HAP-1 (cell line): ENCODE measurements around the gene KIDINS220.

Experiments used
- DNase-seq, 2 experiments: peaks; one replicate each; pipeline ENCODE4 v3.0.0-alpha.2; 2016 to 2020; ENCODE audit warnings: low spot score in 2 of 2
- H3K27me3 ChIP-seq: fragments of 250-450 bp; sonication (Bioruptor Pico); 2 replicates; pipeline ENCODE4 v1.5.1; 2020; ENCODE audit warnings: low read depth, mild to moderate bottlenecking, moderate library complexity
- H3K36me3 ChIP-seq: fragments of 250-450 bp; sonication (Bioruptor Pico); replicated peaks from 2 replicates; pipeline ENCODE4 v1.5.1; 2020; ENCODE audit warnings: mild to moderate bottlenecking
- H3K4me1 ChIP-seq: fragments of 250-450 bp; sonication (Bioruptor Pico); 2 replicates; pipeline ENCODE4 v1.5.1; 2020; ENCODE audit warnings: mild to moderate bottlenecking
- H3K4me3 ChIP-seq: fragments of 250-450 bp; sonication (Bioruptor Pico); 2 replicates; pipeline ENCODE4 v1.5.1; 2020; ENCODE audit warnings: mild to moderate bottlenecking, moderate library complexity
- H3K9me3 ChIP-seq: fragments of 250-450 bp; sonication (Bioruptor Pico); 2 replicates; pipeline ENCODE4 v1.5.1; 2020; ENCODE audit warnings: mild to moderate bottlenecking, moderate library complexity
- in situ Hi-C: fragments of 300-500 bp; cut with MboI; formaldehyde crosslinking; loops from 3 replicates; pipeline ENCODE4 v1.14.3; 2020; ENCODE audit warnings: low sequenced_read_pairs, inconsistent platforms, mixed read lengths

Gene KIDINS220

DNA sequence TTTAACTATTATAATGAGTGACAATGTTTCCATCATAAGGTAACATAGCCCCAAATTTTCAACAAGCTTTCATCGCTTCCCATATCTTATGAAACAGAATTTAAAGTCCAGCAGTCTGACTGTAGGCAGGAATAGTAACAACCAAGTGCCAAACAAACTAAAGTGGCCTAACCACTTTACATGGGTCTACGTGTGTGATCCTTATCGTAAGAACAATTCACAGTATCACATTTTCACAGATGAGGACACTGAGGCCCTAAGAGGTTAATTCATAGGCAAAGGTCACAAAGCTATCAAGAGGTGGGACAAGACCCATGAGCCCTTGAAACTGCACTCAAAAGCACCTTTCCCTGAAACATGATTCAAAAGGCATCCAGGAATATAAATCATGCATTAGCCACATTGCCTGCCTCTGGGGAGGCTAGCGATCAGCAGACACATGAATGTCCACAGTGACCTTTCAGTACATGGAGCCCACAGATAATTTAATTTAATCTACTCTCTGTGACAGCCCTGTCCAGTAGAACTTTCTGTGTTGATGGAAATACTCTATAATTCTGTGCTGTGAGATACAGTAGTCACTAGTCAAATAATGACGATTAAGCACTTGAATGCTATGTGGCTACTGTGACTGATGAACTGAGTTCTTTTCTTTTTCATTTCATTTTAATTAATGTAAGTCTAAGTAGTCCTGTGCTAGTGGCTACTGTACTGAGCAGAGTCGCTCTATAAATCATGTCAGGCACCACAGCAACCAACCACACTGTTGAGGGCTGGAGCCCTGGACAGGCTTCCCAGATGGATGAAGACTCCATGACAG lies 30.3 kb downstream of the KIDINS220 start:
- DNase-seq, result no peak
- peaks cover 4% of the 10 kb centered on the region for H3K4me1 ChIP-seq
- peaks cover 24% of the 10 kb centered on the region for H3K36me3 ChIP-seq
- H3K27me3 ChIP-seq, result no peaks in the 10 kb centered on the region
- in situ Hi-C loops, result no loop called here
- H3K9me3 ChIP-seq, result no peaks in the 10 kb centered on the region
- no peak overlapping the region for H3K4me3 ChIP-seq

DNA sequence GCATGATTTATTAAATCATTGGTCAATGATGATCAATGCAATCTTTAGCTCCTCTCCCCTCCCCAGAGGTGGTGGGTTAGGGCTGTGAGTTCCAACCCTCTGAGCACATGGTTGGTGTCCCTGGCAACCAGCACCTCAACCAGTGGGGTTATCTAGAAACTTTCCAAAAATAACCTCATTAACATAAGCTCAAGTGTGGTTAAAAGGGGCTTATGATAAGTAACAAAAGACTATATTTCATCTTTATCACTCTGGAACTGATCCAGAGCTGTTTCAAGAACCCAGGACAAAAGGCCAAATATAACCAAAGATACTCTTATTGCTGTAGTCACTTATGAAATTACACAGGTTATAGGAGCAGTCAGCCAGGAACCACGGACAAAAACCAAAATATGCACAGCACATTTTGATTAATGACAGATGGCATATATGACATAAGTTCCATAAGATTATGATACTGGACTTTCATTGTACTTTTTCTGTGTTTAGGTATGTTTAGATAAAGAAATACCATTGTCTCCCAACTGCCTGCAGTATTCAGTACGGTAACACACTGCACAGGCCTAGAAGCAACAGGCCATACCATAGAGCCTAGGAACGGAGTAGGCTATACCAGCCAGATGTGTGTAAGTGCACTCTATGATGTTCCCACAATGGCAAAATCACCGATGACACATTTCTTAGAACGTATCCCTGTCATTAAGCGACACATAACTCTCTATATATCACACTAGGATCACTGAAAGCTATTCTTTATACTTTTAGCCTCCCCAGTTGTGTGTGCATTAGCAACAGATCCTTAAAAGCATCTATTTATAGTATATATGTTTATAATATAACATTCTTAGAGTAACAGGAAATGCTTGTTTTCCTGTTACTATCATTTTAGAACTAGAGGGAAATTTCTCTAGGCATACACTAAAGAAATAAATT lies 31.9 kb downstream of the KIDINS220 start:
- Histone ChIP-seq H3K27me3 (no peaks in the 10 kb centered on the region), H3K9me3 (no peaks in the 10 kb centered on the region), H3K36me3 (peaks cover 15% of the 10 kb centered on the region), H3K4me3 (no peak overlapping the region), H3K4me1 (peaks cover 4% of the 10 kb centered on the region)
- peak; percentile 17 to 50 for DNase-seq
- in situ Hi-C loops, result no loop called here

GRCh38 chr2:8803658-8804379 lies 33.6 kb downstream of the KIDINS220 start:
- in situ Hi-C loops, result no loop called here
- no peak overlapping the region for H3K4me3 ChIP-seq
- DNase-seq, result no peak
- H3K27me3 ChIP-seq, result no peaks in the 10 kb centered on the region
- no peaks in the 10 kb centered on the region for H3K9me3 ChIP-seq
- H3K36me3 ChIP-seq, result peaks cover 7% of the 10 kb centered on the region
- peaks cover 4% of the 10 kb centered on the region for H3K4me1 ChIP-seq

- no peaks in the 10 kb centered on the region for H3K27me3 ChIP-seq
- no peak overlapping the region for H3K4me3 ChIP-seq
- no peaks in the 10 kb centered on the region for H3K9me3 ChIP-seq
- H3K36me3 ChIP-seq, result peaks cover 16% of the 10 kb centered on the region
- in situ Hi-C loops, result no loop called here
- peaks cover 4% of the 10 kb centered on the region for H3K4me1 ChIP-seq
- no peak for DNase-seq
Observed at GRCh38 chr2:8802741-8803140, 34.7 kb downstream of the KIDINS220 start.

- Histone ChIP-seq H3K36me3 (peaks cover 22% of the 10 kb centered on the region), H3K4me1 (peaks cover 4% of the 10 kb centered on the region), H3K9me3 (no peaks in the 10 kb centered on the region), H3K4me3 (no peak overlapping the region), H3K27me3 (no peaks in the 10 kb centered on the region)
- no peak for DNase-seq
- in situ Hi-C loops, result no loop called here
Observed at GRCh38 chr2:8800821-8801220, 36.6 kb downstream of the KIDINS220 start.

- H3K27me3 ChIP-seq, result no peaks in the 10 kb centered on the region
- no peaks in the 10 kb centered on the region for H3K4me1 ChIP-seq
- H3K36me3 ChIP-seq, result peaks cover 24% of the 10 kb centered on the region
- no peaks in the 10 kb centered on the region for H3K9me3 ChIP-seq
- no peak overlapping the region for H3K4me3 ChIP-seq
- DNase-seq, result no peak
- in situ Hi-C loops, result no loop called here
Observed at GRCh38 chr2:8800218-8800617, 37.2 kb downstream of the KIDINS220 start.

DNA sequence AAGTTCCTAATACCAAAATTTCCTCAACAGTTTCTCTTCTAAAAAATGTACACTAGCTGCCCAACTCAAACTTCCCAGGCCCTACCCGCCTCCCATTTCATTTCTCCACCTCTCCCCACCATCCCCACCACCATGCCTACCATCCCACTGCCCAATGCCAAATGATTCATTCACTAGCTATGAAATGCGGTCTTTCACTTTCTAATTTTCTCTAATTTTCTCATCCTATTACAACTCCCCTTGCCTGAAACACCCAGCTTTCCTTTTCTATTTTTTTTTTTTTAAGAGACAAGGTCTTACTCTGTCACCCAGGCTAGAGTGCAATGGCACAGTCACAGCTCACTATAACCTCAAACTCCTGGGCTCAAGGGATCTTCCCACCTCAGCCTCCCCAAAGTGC lies 38.4 kb downstream of the KIDINS220 start:
- Histone ChIP-seq H3K36me3 (peaks cover 24% of the 10 kb centered on the region), H3K4me3 (no peak overlapping the region), H3K9me3 (no peaks in the 10 kb centered on the region), H3K4me1 (no peaks in the 10 kb centered on the region), H3K27me3 (no peaks in the 10 kb centered on the region)
- DNase-seq, result no peak
- in situ Hi-C loops, result no loop called here

GRCh38 chr2:8798393-8798792 lies 39.0 kb downstream of the KIDINS220 start:
- H3K36me3 ChIP-seq, result peaks cover 24% of the 10 kb centered on the region
- in situ Hi-C loops, result no loop called here

GRCh38 chr2:8797682-8798081 lies 39.7 kb downstream of the KIDINS220 start:
- Histone ChIP-seq H3K27me3 (no peaks in the 10 kb centered on the region), H3K9me3 (no peaks in the 10 kb centered on the region), H3K36me3 (peaks cover 25% of the 10 kb centered on the region), H3K4me3 (no peak overlapping the region), H3K4me1 (no peaks in the 10 kb centered on the region)
- DNase-seq, result no peak
- in situ Hi-C loops, result no loop called here

More at GRCh38 chr2:8798393-8798792, 39.0 kb downstream of the KIDINS220 start:
- Histone ChIP-seq H3K9me3 (no peaks in the 10 kb centered on the region), H3K27me3 (no peaks in the 10 kb centered on the region), H3K4me1 (no peaks in the 10 kb centered on the region), H3K4me3 (no peak overlapping the region)
- DNase-seq, result no peak

GRCh38 chr2:8796878-8797550 lies 40.4 kb downstream of the KIDINS220 start:
- H3K36me3 ChIP-seq, result peaks cover 28% of the 10 kb centered on the region
- H3K4me3 ChIP-seq, result no peak overlapping the region
- in situ Hi-C loops, result no loop called here
- H3K27me3 ChIP-seq, result no peaks in the 10 kb centered on the region
- no peak for DNase-seq
- H3K9me3 ChIP-seq, result no peaks in the 10 kb centered on the region
- no peaks in the 10 kb centered on the region for H3K4me1 ChIP-seq

- Histone ChIP-seq H3K4me1 (no peaks in the 10 kb centered on the region), H3K36me3 (peaks cover 28% of the 10 kb centered on the region), H3K27me3 (no peaks in the 10 kb centered on the region), H3K4me3 (no peak overlapping the region), H3K9me3 (no peaks in the 10 kb centered on the region)
- in situ Hi-C loops, result no loop called here
- no peak for DNase-seq
Observed at GRCh38 chr2:8796315-8796848, 41.0 kb downstream of the KIDINS220 start.

GRCh38 chr2:8794923-8795825 lies 42.2 kb downstream of the KIDINS220 start:
- H3K36me3 ChIP-seq, result peaks cover 31% of the 10 kb centered on the region
- DNase-seq, result no peak
- H3K9me3 ChIP-seq, result no peaks in the 10 kb centered on the region
- no peaks in the 10 kb centered on the region for H3K27me3 ChIP-seq
- no peaks in the 10 kb centered on the region for H3K4me1 ChIP-seq
- in situ Hi-C loops, result no loop called here
- no peak overlapping the region for H3K4me3 ChIP-seq
